IMR-90 (cell line): Measurements from ENCODE around the gene FOXR1. TPM values are rescaled to one million over a fixed set of nuclear protein-coding genes. Genes with fewer than 3 reads are reported as not detected.

ENCODE experiments used
- ATAC-seq: fragments of 200-7000 bp; cut with Tn5 transposase; 2 replicates; pipeline ENCODE4 v1.9.1; 2020; ENCODE audit warnings: low read depth, mild to moderate bottlenecking, moderate library complexity
- BruUV-seq: library from RNA; stranded (reverse); fragments of 400-500 nt; replicated peaks from 2 replicates; lab custom pipeline; 2021; lab: Mats Ljungman, UMichigan
- CTCF ChIA-PET: fragments of 300-600 bp; formaldehyde crosslinking; extraction: SDS; loops from one replicate; lab custom pipeline; 2021; ENCODE audit warnings: antibody characterized with exemption; lab: Yijun Ruan, JAX
- POLR2A ChIA-PET: fragments of 300-600 bp; sonication (Branson Sonifier 250); formaldehyde crosslinking; loops from one replicate; lab custom pipeline; 2022; ENCODE audit warnings: antibody characterized with exemption; ENCODE audit not compliant: unreplicated experiment; lab: Charles Lee
- DNase-seq: peaks from one replicate; pipeline ENCODE4 v3.0.0; 2013
- H2AFZ ChIP-seq: replicated peaks from 2 replicates; pipeline ENCODE3; 2013; ENCODE audit warnings: low read length, mild to moderate bottlenecking; ENCODE audit not compliant: poor library complexity
- H2AK5ac ChIP-seq: 2 replicates; pipeline ENCODE4 v1.6.1; 2013; ENCODE audit warnings: low read depth, low read length, inconsistent platforms
- H2AK9ac ChIP-seq: replicated peaks from 2 replicates; pipeline ENCODE3; 2013; ENCODE audit warnings: mild to moderate bottlenecking, low read depth, low read length, moderate library complexity; ENCODE audit not compliant: poor library complexity
- H2BK120ac ChIP-seq: 2 replicates; pipeline ENCODE4 v1.6.1; 2013; ENCODE audit warnings: low read depth, low read length, inconsistent platforms
- H2BK15ac ChIP-seq: 3 replicates; pipeline ENCODE4 v1.6.1; 2013; ENCODE audit warnings: low read depth, low read length, inconsistent platforms
- H2BK20ac ChIP-seq: 2 replicates; pipeline ENCODE4 v1.6.1; 2013; ENCODE audit warnings: low read depth, mild to moderate bottlenecking, inconsistent platforms, low read length, moderate library complexity
- H2BK5ac ChIP-seq: 2 replicates; pipeline ENCODE4 v1.6.1; 2013; ENCODE audit warnings: mild to moderate bottlenecking, low read depth, low read length, inconsistent platforms; ENCODE audit not compliant: poor library complexity, severe bottlenecking
- H3K14ac ChIP-seq: replicated peaks from 2 replicates; pipeline ENCODE4 v1.6.1; 2013; ENCODE audit warnings: low read depth, low read length, inconsistent platforms
- H3K18ac ChIP-seq: 2 replicates; pipeline ENCODE4 v1.6.1; 2013; ENCODE audit warnings: low read depth, low read length, control low read depth
- H3K23ac ChIP-seq: 2 replicates; pipeline ENCODE4 v1.6.1; 2013; ENCODE audit warnings: low read depth, low read length, inconsistent platforms
- H3K27ac ChIP-seq: 2 replicates; pipeline ENCODE4 v1.5.1; 2013; ENCODE audit warnings: mild to moderate bottlenecking, control low read depth, low read length; ENCODE audit not compliant: insufficient read depth
- H3K27me3 ChIP-seq: 2 replicates; pipeline ENCODE4 v1.6.1; 2013; ENCODE audit warnings: low read length; ENCODE audit not compliant: control insufficient read depth, insufficient read depth
- H3K36me3 ChIP-seq: 2 replicates; pipeline ENCODE4 v1.6.1; 2013; ENCODE audit warnings: low read length, mixed read lengths; ENCODE audit not compliant: control insufficient read depth, insufficient read depth
- H3K4ac ChIP-seq: 2 replicates; pipeline ENCODE4 v1.6.1; 2013; ENCODE audit warnings: low read depth, low read length, inconsistent platforms
- H3K4me1 ChIP-seq: 2 replicates; pipeline ENCODE4 v1.6.1; 2013; ENCODE audit warnings: low read length, mixed read lengths; ENCODE audit not compliant: control insufficient read depth, insufficient read depth
- H3K4me2 ChIP-seq: 2 replicates; pipeline ENCODE4 v1.6.1; 2013; ENCODE audit warnings: low read depth, mild to moderate bottlenecking, control low read depth, low read length, moderate library complexity
- H3K4me3 ChIP-seq: 2 replicates; pipeline ENCODE4 v1.5.1; 2013; ENCODE audit warnings: low read depth, mild to moderate bottlenecking, control low read depth, low read length, moderate library complexity; ENCODE audit not compliant: insufficient read depth
- H3K56ac ChIP-seq: 2 replicates; pipeline ENCODE4 v1.6.1; 2013; ENCODE audit warnings: low read length, inconsistent platforms; ENCODE audit not compliant: insufficient read depth; ENCODE audit errors: extremely low read depth
- H3K79me1 ChIP-seq, 2 experiments: 2 replicates each; pipeline ENCODE4 v1.6.1; 2013; ENCODE audit warnings: low read length in 2 of 2, inconsistent platforms in 1 of 2, low read depth in 1 of 2
- H3K9ac ChIP-seq: 2 replicates; pipeline ENCODE4 v1.6.1; 2013; ENCODE audit warnings: low read depth, low read length, control low read depth
- H3K9me1 ChIP-seq: 2 replicates; pipeline ENCODE4 v1.6.1; 2013; ENCODE audit warnings: low read length, inconsistent platforms; ENCODE audit not compliant: insufficient read depth
- H3K9me3 ChIP-seq: 2 replicates; pipeline ENCODE4 v1.6.1; 2013; ENCODE audit warnings: low read length; ENCODE audit not compliant: control insufficient read depth, insufficient read depth
- H4K20me1 ChIP-seq: 2 replicates; pipeline ENCODE4 v1.6.1; 2013; ENCODE audit warnings: low read length, inconsistent platforms; ENCODE audit not compliant: insufficient read depth
- H4K5ac ChIP-seq: 2 replicates; pipeline ENCODE4 v1.6.1; 2013; ENCODE audit warnings: mild to moderate bottlenecking, low read depth, low read length, control low read depth
- H4K8ac ChIP-seq, 2 experiments: 2 replicates each; pipeline ENCODE4 v1.6.1; 2013; ENCODE audit warnings: low read depth in 2 of 2, low read length in 2 of 2, control low read depth in 1 of 2, inconsistent platforms in 1 of 2
- H4K91ac ChIP-seq: 2 replicates; pipeline ENCODE4 v1.6.1; 2013; ENCODE audit warnings: low read depth, low read length, inconsistent platforms; ENCODE audit not compliant: insufficient read depth
- BHLHE40 ChIP-seq: fragments of 150-350 bp; IDR thresholded peaks from 2 replicates; pipeline ENCODE4 v1.6.1; 2016; ENCODE audit warnings: mild to moderate bottlenecking, low read depth, low read length
- CHD1 ChIP-seq: IDR thresholded peaks from 2 replicates; pipeline ENCODE4 v1.6.1; 2012; ENCODE audit warnings: low read depth, low read length, improper control_type of control experiment
- CTCF ChIP-seq: conservative IDR thresholded peaks from 2 replicates; pipeline ENCODE4 v1.5.1; 2012; ENCODE audit warnings: mild to moderate bottlenecking, low read depth, low read length, improper control_type of control experiment
- ELK1 ChIP-seq: fragments of 150-350 bp; IDR thresholded peaks from 2 replicates; pipeline ENCODE4 v1.6.1; 2016; ENCODE audit warnings: low read depth, mild to moderate bottlenecking, low read length, moderate library complexity, borderline replicate concordance
- FOS ChIP-seq: fragments of 150-350 bp; IDR thresholded peaks from 2 replicates; pipeline ENCODE4 v1.6.1; 2016; ENCODE audit warnings: low read depth, low read length
- MAZ ChIP-seq: IDR thresholded peaks from 2 replicates; pipeline ENCODE4 v1.6.1; 2012; ENCODE audit warnings: low read depth, mild to moderate bottlenecking, low read length, improper control_type of control experiment, moderate library complexity, borderline replicate concordance
- NFE2L2 ChIP-seq: fragments of 150-350 bp; IDR thresholded peaks from 2 replicates; pipeline ENCODE4 v1.6.1; 2016; ENCODE audit warnings: low read depth, mild to moderate bottlenecking, low read length
- POLR2A ChIP-seq: IDR thresholded peaks from 2 replicates; pipeline ENCODE4 v1.6.1; 2012; ENCODE audit warnings: mild to moderate bottlenecking, low read depth, low read length
- RAD21 ChIP-seq: IDR thresholded peaks from 2 replicates; pipeline ENCODE4 v1.6.1; 2012; ENCODE audit warnings: low read length, improper control_type of control experiment
- RCOR1 ChIP-seq: IDR thresholded peaks from 2 replicates; pipeline ENCODE4 v1.6.1; 2012; ENCODE audit warnings: mild to moderate bottlenecking, low read length, improper control_type of control experiment; ENCODE audit not compliant: insufficient replicate concordance
- RFX5 ChIP-seq: IDR thresholded peaks from 2 replicates; pipeline ENCODE4 v1.8.0; 2012; ENCODE audit warnings: low read depth, mild to moderate bottlenecking, low read length, moderate library complexity
- SMC3 ChIP-seq: fragments of 150-350 bp; IDR thresholded peaks from 2 replicates; pipeline ENCODE4 v1.6.1; 2016; ENCODE audit warnings: low read depth, mild to moderate bottlenecking, antibody characterized with exemption, low read length, moderate library complexity
- WGBS, 2 experiments: methylation state at CpG; one replicate each; pipeline versions ENCODE4 v1.1.5 to v1.1.7; 2013; ENCODE audit warnings: missing lambda C conversion rate in 2 of 2; ENCODE audit not compliant: insufficient read length in 1 of 2; ENCODE audit errors: extremely low coverage in 2 of 2; 5-methylcytosine and 5-hydroxymethylcytosine counted together
- dilution Hi-C: fragments of 300-500 bp; cut with HindIII; formaldehyde crosslinking; loops from one replicate; pipeline ENCODE4 v1.14.3; 2018; ENCODE audit warnings: low sequenced_read_pairs; ENCODE audit not compliant: unreplicated experiment
- in situ Hi-C: fragments of 300-500 bp; cut with MboI; formaldehyde crosslinking; loops from 3 replicates; pipeline ENCODE4 v1.14.3; 2019; ENCODE audit warnings: low sequenced_read_pairs, inconsistent platforms, mixed read lengths
- intact Hi-C: fragments of 100-400 bp; cut with micrococcal nuclease; formaldehyde crosslinking; loops from 2 replicates; pipeline ENCODE4 v1.10.0; 2022
- polyA plus RNA-seq, 3 experiments: library from polyadenylated mRNA; depleted of rRNA; stranded (reverse); fragments of >200 nt; gene quantifications; 2 replicates each; pipeline ENCODE4 v1.2.3, GENCODE V29; 2012; ENCODE audit warnings: low replicate concordance in 1 of 3
- total RNA-seq: library from RNA; depleted of rRNA; stranded (reverse); fragments of >200 nt; gene quantifications from 2 replicates; pipeline ENCODE4 v1.2.3, GENCODE V29; 2012

Gene FOXR1
- total and polyA plus RNA-seq, 2 of the 4 experiments (the other 2 are of a cell fraction): not detected

GRCh38 chr11:119019996-119020395 lies 48.4 kb downstream of the FOXR1 start:
- H4K91ac ChIP-seq: no peak overlapping the region
- no peak overlapping the region for H3K18ac ChIP-seq
- peaks cover 3% of the 10 kb centered on the region; the same call in 1 of the 2 replicates for H3K9me1 ChIP-seq
- H3K36me3 ChIP-seq: peaks cover 37% of the 10 kb centered on the region
- H4K20me1 ChIP-seq: peaks cover 36% of the 10 kb centered on the region
- ChIA-PET POLR2A (no interaction called here), CTCF (no interaction called here)
- H2BK5ac ChIP-seq: no peak overlapping the region
- H2BK20ac ChIP-seq: no peak overlapping the region
- H3K27ac ChIP-seq: no peak overlapping the region
- 0 out of 2 replicates have a peak overlapping the region, but pooled peaks have one; percentile 23 for H3K9ac ChIP-seq
- H4K8ac ChIP-seq: no peak overlapping the region
- H3K27me3 ChIP-seq: no peaks in the 10 kb centered on the region
- TF ChIP-seq MAZ: no peak
- no peak for TF ChIP-seq ELK1
- TF ChIP-seq FOS: no peak
- TF ChIP-seq RCOR1: no peak
- no peak for TF ChIP-seq POLR2A
- TF ChIP-seq BHLHE40: no peak
- TF ChIP-seq SMC3: no peak
- TF ChIP-seq CHD1: no peak
- TF ChIP-seq RFX5: no peak
- TF ChIP-seq CTCF: no peak
- TF ChIP-seq NFE2L2: no peak
- no peak for TF ChIP-seq RAD21
- H3K4ac ChIP-seq: no peak overlapping the region
- in situ Hi-C loops (no loop called here), dilution Hi-C loops (no loop called here), intact Hi-C loops (no loop called here)
- H2BK15ac ChIP-seq: no peak overlapping the region
- BruUV-seq: no TSS peak
- WGBS, 2 experiments: no CpG with 5 or more reads among the region's 2 CpGs
- no peak overlapping the region for H2AFZ ChIP-seq
- peak overlapping the region; percentile 7 for H2AK9ac ChIP-seq
- H3K9me3 ChIP-seq: no peaks in the 10 kb centered on the region
- no peak overlapping the region for H2BK120ac ChIP-seq
- DNase-seq: no peak
- H4K5ac ChIP-seq: no peak overlapping the region
- H3K23ac ChIP-seq: peak overlapping the region; percentile 86
- no peak overlapping the region; the same call in 1 of the 2 replicates for H3K14ac ChIP-seq
- H3K4me2 ChIP-seq: peak overlapping the region; percentile 68; the same call in 1 of the 2 replicates
- no peak overlapping the region for H3K56ac ChIP-seq
- no peak overlapping the region for H2AK5ac ChIP-seq
- 0 out of 2 replicates have a peak overlapping the region, but pooled peaks have one; percentile 6 for H3K4me3 ChIP-seq
- H3K4me1 ChIP-seq: peaks cover 5% of the 10 kb centered on the region
- no peak for ATAC-seq
- peaks cover 25 to 64% of the 10 kb centered on the region in 2 experiments for H3K79me1 ChIP-seq
